K562 (cell line): ENCODE results near the gene BARX2. TPM values are rescaled to one million over a fixed set of nuclear protein-coding genes. Genes with fewer than 3 reads are reported as not detected.

Experiments used
- ATAC-seq: fragments of 200-7000 bp; cut with Tn5 transposase; 3 replicates; pipeline ENCODE4 v1.9.1; 2020; ENCODE audit warnings: moderate library complexity
- BruUV-seq: library from RNA; stranded (reverse); fragments of 400-500 nt; replicated peaks from 2 replicates; lab custom pipeline; 2021; lab: Mats Ljungman, UMichigan
- CTCF ChIA-PET: fragments of 300-600 bp; formaldehyde crosslinking; extraction: SDS; loops from one replicate; lab custom pipeline; 2021; ENCODE audit warnings: low intra/inter-chr PET ratio; lab: Yijun Ruan, JAX
- POLR2A ChIA-PET: fragments of 300-600, 350-650 bp; sonication (Branson Sonifier 250); formaldehyde crosslinking; extraction: SDS; loops from one replicate; lab custom pipeline; 2021; ENCODE audit warnings: antibody characterized with exemption, inconsistent platforms; lab: Yijun Ruan, JAX
- DNase-seq, 4 experiments: peaks; one replicate each; pipeline versions ENCODE4 v3.0.0 to v3.0.0-alpha.2; 2011 to 2018; ENCODE audit warnings: low spot score in 3 of 4, mixed read lengths in 3 of 4; ENCODE audit errors: extremely low read depth in 1 of 4
- FAIRE-seq: peaks from 2 replicates; lab custom pipeline; 2011; peaks lifted over from hg19 to GRCh38; lab: Jason Lieb, UNC
- H2AFZ ChIP-seq: 2 replicates; pipeline ENCODE4 v1.6.0; 2011; ENCODE audit warnings: low read depth, low read length, control low read depth, inconsistent platforms
- H3K27ac ChIP-seq: fragments of 200-600 bp; 3 replicates; pipeline ENCODE4 v1.8.0; 2011; ENCODE audit warnings: low read depth, mild to moderate bottlenecking, control low read depth, inconsistent platforms, low read length, moderate library complexity, mixed read lengths; ENCODE audit errors: extremely low read depth
- H3K27me3 ChIP-seq, 2 experiments: fragments of 300-600 bp in 1 of 2; 2 replicates in 1 of 2; 3 replicates in 1 of 2; pipeline versions ENCODE4 v1.6.0 to v1.8.0; 2011; ENCODE audit warnings: inconsistent platforms in 2 of 2, low read length in 2 of 2, mild to moderate bottlenecking in 1 of 2, mixed read lengths in 1 of 2, moderate library complexity in 1 of 2; ENCODE audit not compliant: control insufficient read depth in 2 of 2, insufficient read depth in 2 of 2
- H3K36me3 ChIP-seq: fragments of 300-600 bp; 3 replicates; pipeline ENCODE4 v1.8.0; 2011; ENCODE audit warnings: mild to moderate bottlenecking, low read length, inconsistent platforms; ENCODE audit not compliant: control insufficient read depth, insufficient read depth
- H3K4me1 ChIP-seq, 2 experiments: fragments of 200-600 bp in 1 of 2; replicated peaks in 1 of 2; 2 replicates in 1 of 2; 3 replicates in 1 of 2; pipeline versions ENCODE4 v1.5.1 to v1.8.0; 2011; ENCODE audit warnings: inconsistent platforms in 2 of 2, low read length in 2 of 2, mild to moderate bottlenecking in 1 of 2, mixed read lengths in 1 of 2, moderate library complexity in 1 of 2; ENCODE audit not compliant: control insufficient read depth in 2 of 2, insufficient read depth in 2 of 2
- H3K4me2 ChIP-seq: 2 replicates; pipeline ENCODE4 v1.6.1; 2011; ENCODE audit warnings: low read length, control low read depth, inconsistent platforms, mixed read lengths; ENCODE audit not compliant: insufficient read depth
- H3K4me3 ChIP-seq: fragments of 200-600 bp; sonication (generic), shearing (Covaris generic); 2 replicates; pipeline ENCODE4 v1.5.1; 2016; ENCODE audit warnings: control low read depth, inconsistent platforms
- H3K79me2 ChIP-seq: fragments of 200-600 bp; 3 replicates; pipeline ENCODE4 v1.8.0; 2011; ENCODE audit warnings: low read length, inconsistent platforms; ENCODE audit not compliant: control insufficient read depth, insufficient read depth
- H3K9ac ChIP-seq, 2 experiments: 2 replicates each; pipeline versions ENCODE4 v1.6.0 to v1.6.1; 2011; ENCODE audit warnings: low read depth in 2 of 2, low read length in 2 of 2, control low read depth in 1 of 2, inconsistent platforms in 1 of 2, mild to moderate bottlenecking in 1 of 2, mixed read lengths in 1 of 2; ENCODE audit not compliant: insufficient read depth in 1 of 2
- H3K9me1 ChIP-seq: one replicate; pipeline ENCODE4 v1.6.0; 2011; ENCODE audit warnings: inconsistent platforms, mild to moderate bottlenecking, low read length, moderate library complexity; ENCODE audit not compliant: control insufficient read depth, insufficient read depth
- H3K9me3 ChIP-seq: replicated peaks from 2 replicates; pipeline ENCODE4 v1.5.1; 2011; ENCODE audit warnings: low read depth, low read length, inconsistent platforms; ENCODE audit not compliant: control insufficient read depth, insufficient read depth
- H4K20me1 ChIP-seq: replicated peaks from 2 replicates; pipeline ENCODE4 v1.6.1; 2011; ENCODE audit warnings: low read length, inconsistent platforms, mixed read lengths; ENCODE audit not compliant: control insufficient read depth, insufficient read depth
- ARNT ChIP-seq, 2 experiments: fragments of 450-650 bp; IDR thresholded peaks; 2 replicates each; pipeline ENCODE4 v1.6.1; 2016; ENCODE audit warnings: mild to moderate bottlenecking in 1 of 2
- BMI1 ChIP-seq: fragments of 150-350 bp; IDR thresholded peaks from 2 replicates; pipeline ENCODE4 v1.6.1; 2014; ENCODE audit warnings: low read length
- FOXA1 ChIP-seq: fragments of 450-650 bp; IDR thresholded peaks from 2 replicates; pipeline ENCODE4 v1.6.1; 2016; ENCODE audit warnings: mild to moderate bottlenecking, borderline replicate concordance
- FOXA3 ChIP-seq, 2 experiments: fragments of 450-650 bp in 1 of 2; sonication (generic) in 1 of 2; formaldehyde crosslinking; IDR thresholded peaks in 1 of 2; conservative IDR thresholded peaks in 1 of 2; 2 replicates each; pipeline versions ENCODE4 v1.4.0 to v1.8.0; 2020 to 2022; ENCODE audit warnings: mild to moderate bottlenecking in 2 of 2, missing genetic modification reagents in 1 of 2
- FOXP1 ChIP-seq: sonication (generic); formaldehyde crosslinking; IDR thresholded peaks from 2 replicates; pipeline ENCODE4 v1.8.0; 2022; ENCODE audit warnings: mild to moderate bottlenecking, missing genetic modification reagents
- GABPB2 ChIP-seq: fragments of 250-450 bp; sonication (Bioruptor Pico); conservative IDR thresholded peaks from 2 replicates; pipeline ENCODE4 v1.5.1; 2021; ENCODE audit warnings: mild to moderate bottlenecking
- HNRNPH1 ChIP-seq: fragments of 200-400 bp; formaldehyde crosslinking; optimal IDR thresholded peaks from 2 replicates; pipeline ENCODE3; 2017; ENCODE audit warnings: low read depth, mild to moderate bottlenecking, low read length, moderate library complexity
- HSF4 ChIP-seq: fragments of 250-450 bp; sonication (Bioruptor Pico); IDR thresholded peaks from 2 replicates; pipeline ENCODE4 v2.1.2; 2022; ENCODE audit warnings: mild to moderate bottlenecking, moderate library complexity, borderline replicate concordance
- MED1 ChIP-seq: sonication (generic); formaldehyde crosslinking; IDR thresholded peaks from 2 replicates; pipeline ENCODE4 v1.8.1; 2023; ENCODE audit warnings: missing genetic modification reagents, borderline replicate concordance
- NELFE ChIP-seq: IDR thresholded peaks from 2 replicates; pipeline ENCODE4 v1.6.1; 2011; ENCODE audit warnings: mild to moderate bottlenecking; ENCODE audit not compliant: insufficient read depth, insufficient read length
- NEUROD1 ChIP-seq: fragments of 150-350 bp; IDR thresholded peaks from 2 replicates; pipeline ENCODE4 v1.6.1; 2014; ENCODE audit warnings: borderline replicate concordance, low read length, low read depth; ENCODE audit not compliant: partially characterized antibody
- NR2C1 ChIP-seq, 2 experiments: fragments of 450-650 bp; IDR thresholded peaks; 2 replicates each; pipeline ENCODE4 v1.6.1; 2017; ENCODE audit warnings: mild to moderate bottlenecking in 2 of 2, antibody characterized with exemption in 1 of 2, inconsistent platforms in 1 of 2, missing compliant biosample characterization in 1 of 2, missing genetic modification characterization in 1 of 2
- POLR2G ChIP-seq: fragments of 200-400 bp; formaldehyde crosslinking; IDR thresholded peaks from 2 replicates; pipeline ENCODE4 v1.6.1; 2017; ENCODE audit warnings: low read depth, mild to moderate bottlenecking, antibody characterized with exemption, low read length, moderate library complexity
- RBM22 ChIP-seq: fragments of 200-400 bp; formaldehyde crosslinking; IDR thresholded peaks from 2 replicates; pipeline ENCODE4 v1.6.1; 2018; ENCODE audit warnings: low read length, low read depth; ENCODE audit not compliant: poor library complexity, severe bottlenecking
- ZNF436 ChIP-seq: fragments of 250-450, 450-650 bp; sonication (Bioruptor Pico); formaldehyde crosslinking; IDR thresholded peaks from 2 replicates; pipeline ENCODE4 v1.7.0; 2020; ENCODE audit warnings: mild to moderate bottlenecking
- ZNF699 ChIP-seq: fragments of 250-450 bp; sonication (Bioruptor Pico); IDR thresholded peaks from 2 replicates; pipeline ENCODE4 v1.8.0; 2021; ENCODE audit warnings: mild to moderate bottlenecking, moderate library complexity; ENCODE audit not compliant: insufficient replicate concordance
- WGBS: fragments of 100-300 bp; shearing (Covaris generic); methylation state at CpG from one replicate; pipeline ENCODE4 v1.1.6; 2016; ENCODE audit warnings: low coverage, mixed read lengths; ENCODE audit not compliant: insufficient coverage; ENCODE audit errors: missing lambda C conversion rate; 5-methylcytosine and 5-hydroxymethylcytosine counted together
- in situ Hi-C: fragments of 300-500 bp; cut with MboI; formaldehyde crosslinking; loops from 4 replicates; pipeline ENCODE4 v1.15.0; 2018; ENCODE audit warnings: inconsistent platforms, mixed read lengths
- intact Hi-C: fragments of 100-400 bp; cut with micrococcal nuclease; formaldehyde crosslinking; loops from 2 replicates; pipeline ENCODE4 v1.14.2; 2022
- polyA plus RNA-seq, 8 experiments: library from polyadenylated mRNA; depleted of rRNA in 4 of 8; stranded (reverse) in 5 of 8; unstranded in 3 of 8; fragments of >200 nt; fragmentation: Nextera tagmentation in 2 of 8; fragmentation: Illumina TruSeq in 1 of 8; extraction: Ambion mirVana in 2 of 8; extraction: Trizol in 1 of 8; gene quantifications; 2 replicates each; pipeline versions ENCODE4 v1.2.1 to v1.2.3, GENCODE V29; 2011 to 2014; ENCODE audit warnings: inconsistent platforms in 1 of 8, missing spikeins in 1 of 8
- total RNA-seq, 7 experiments: library from RNA; depleted of rRNA in 6 of 7; stranded (reverse); fragments of >200 nt in 6 of 7; fragmentation: Illumina TruSeq in 2 of 7; extraction: Trizol in 2 of 7; gene quantifications; 2 replicates each; pipeline versions ENCODE4 v1.2.1 to v1.2.3, GENCODE V29; 2011 to 2021; ENCODE audit warnings: low replicate concordance in 1 of 7
- TF ChIP-seq, protein P1 (sequence below): fragments of 450-650 bp; IDR thresholded peaks from 2 replicates; pipeline ENCODE4 v1.6.1; 2016; ENCODE audit warnings: antibody characterized with exemption
- TF ChIP-seq, protein P2 (sequence below): sonication (generic); formaldehyde crosslinking; IDR thresholded peaks from 2 replicates; pipeline ENCODE4 v1.8.1; 2022; ENCODE audit warnings: missing genetic modification reagents

The BARX2 gene
- total and polyA plus RNA-seq, 9 of the 15 experiments (the other 6 are each of a cell fraction or from before 2014, with no cell fraction given), result not detected

DNA sequence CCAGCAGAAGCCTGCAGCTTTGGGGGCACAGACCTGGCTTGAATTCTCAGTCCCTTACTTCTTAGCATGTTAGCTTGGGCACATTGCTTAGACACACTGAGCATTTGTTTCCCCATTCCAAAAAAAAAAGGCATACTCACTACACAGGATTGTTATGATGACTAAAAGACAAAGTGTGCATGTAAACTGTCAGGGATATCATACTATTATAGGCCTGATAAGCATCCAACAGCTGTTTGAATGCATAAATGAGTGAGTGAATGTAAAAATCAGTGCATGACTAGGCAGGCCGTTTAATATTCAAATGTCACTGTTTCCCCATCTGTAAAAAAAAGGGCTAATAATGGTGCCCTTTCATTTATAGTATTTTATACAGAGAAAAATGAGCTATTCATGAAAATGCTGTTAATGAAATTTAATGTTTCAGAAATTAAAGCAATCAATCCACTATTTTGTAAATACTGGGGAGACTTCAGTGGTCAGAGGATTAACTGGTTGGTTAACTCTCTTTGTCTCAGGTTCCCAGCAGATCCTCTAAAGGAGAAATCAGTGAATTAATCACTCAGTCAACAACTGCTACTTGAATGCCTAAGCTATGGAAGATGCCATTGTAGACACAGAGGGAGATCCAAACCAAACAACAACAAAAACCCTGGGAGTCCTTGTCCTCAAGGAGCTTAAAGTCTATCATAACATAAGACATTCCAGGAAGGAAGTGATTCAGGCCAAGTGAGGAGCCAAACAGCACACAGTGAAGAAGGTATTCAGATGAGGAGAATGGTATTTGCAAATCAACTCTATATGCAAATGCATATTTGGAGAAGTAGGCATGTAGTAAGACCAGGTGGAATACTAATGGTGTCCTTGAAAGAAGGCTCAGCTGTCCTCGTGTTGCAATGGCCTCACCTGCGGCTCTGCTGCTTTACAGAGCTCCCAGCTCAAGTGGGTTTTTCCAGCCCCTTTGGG lies 26.8 kb downstream of the BARX2 start:
- DNase-seq, result no peak
- Histone ChIP-seq H3K27me3 (no peaks in the 10 kb centered on the region; a peak in 1 of 5 replicates), H3K27ac (no peak overlapping the region), H3K36me3 (no peaks in the 10 kb centered on the region), H4K20me1 (no peaks in the 10 kb centered on the region), H3K9me1 (no peaks in the 10 kb centered on the region), H2AFZ (no peak overlapping the region), H3K4me3 (no peak overlapping the region), H3K9me3 (no peaks in the 10 kb centered on the region), H3K79me2 (no peaks in the 10 kb centered on the region), H3K4me2 (no peak overlapping the region), H3K4me1 (no peaks in the 10 kb centered on the region), H3K9ac (no peak overlapping the region)
- ATAC-seq, result no peak
- no TSS peak for BruUV-seq
- FAIRE-seq, result no peak
- TF ChIP-seq MED1 (CRISPR knock-in tag) (no peak), FOXP1 (CRISPR knock-in tag) (no peak), HSF4 (CRISPR knock-in tag) (no peak), FOXA3 (CRISPR knock-in tag; conservative IDR thresholded peaks at IDR 0.05 in 1 of 2, IDR thresholded peaks at IDR 0.05 in 1 of 2) (no peak), NR2C1 (IDR thresholded peaks at IDR 0.05) (no peak), NR2C1 (tag; IDR thresholded peaks at IDR 0.05) (no peak), BMI1 (no peak), ZNF699 (CRISPR knock-in tag) (no peak), ZNF436 (no peak), FOXA1 (no peak), HNRNPH1 (no peak), GABPB2 (CRISPR knock-in tag) (no peak), POLR2G (no peak), RBM22 (no peak), NEUROD1 (no peak), ARNT (IDR thresholded peaks at IDR 0.05) (no peak), NELFE (no peak)
- TF ChIP-seq, protein P1, sequence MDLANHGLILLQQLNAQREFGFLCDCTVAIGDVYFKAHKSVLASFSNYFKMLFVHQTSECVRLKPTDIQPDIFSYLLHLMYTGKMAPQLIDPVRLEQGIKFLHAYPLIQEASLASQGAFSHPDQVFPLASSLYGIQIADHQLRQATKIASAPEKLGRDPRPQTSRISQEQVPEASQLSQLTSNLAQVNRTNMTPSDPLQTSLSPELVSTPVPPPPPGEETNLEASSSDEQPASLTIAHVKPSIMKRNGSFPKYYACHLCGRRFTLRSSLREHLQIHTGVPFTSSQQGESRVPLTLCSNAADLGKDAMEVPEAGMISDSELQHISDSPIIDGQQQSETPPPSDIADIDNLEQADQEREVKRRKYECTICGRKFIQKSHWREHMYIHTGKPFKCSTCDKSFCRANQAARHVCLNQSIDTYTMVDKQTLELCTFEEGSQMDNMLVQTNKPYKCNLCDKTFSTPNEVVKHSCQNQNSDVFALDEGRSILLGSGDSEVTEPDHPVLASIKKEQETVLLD, result no peak
- TF ChIP-seq, protein P2, sequence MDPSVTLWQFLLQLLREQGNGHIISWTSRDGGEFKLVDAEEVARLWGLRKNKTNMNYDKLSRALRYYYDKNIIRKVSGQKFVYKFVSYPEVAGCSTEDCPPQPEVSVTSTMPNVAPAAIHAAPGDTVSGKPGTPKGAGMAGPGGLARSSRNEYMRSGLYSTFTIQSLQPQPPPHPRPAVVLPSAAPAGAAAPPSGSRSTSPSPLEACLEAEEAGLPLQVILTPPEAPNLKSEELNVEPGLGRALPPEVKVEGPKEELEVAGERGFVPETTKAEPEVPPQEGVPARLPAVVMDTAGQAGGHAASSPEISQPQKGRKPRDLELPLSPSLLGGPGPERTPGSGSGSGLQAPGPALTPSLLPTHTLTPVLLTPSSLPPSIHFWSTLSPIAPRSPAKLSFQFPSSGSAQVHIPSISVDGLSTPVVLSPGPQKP (CRISPR knock-in tag), result no peak
- in situ Hi-C loops (no loop called here), intact Hi-C loops (no loop called here)
- ChIA-PET CTCF (interaction anchor here (1.1 kb wide), 1 partner anchor 9 kb away, joined by 5 read pairs; no protein-coding TSS in a partner anchor), POLR2A (interaction anchor here (0.5 to 1.0 kb wide), 2 partner anchors 26 to 1271 kb away, joined by 3 read pairs; no protein-coding TSS in a partner anchor)
- WGBS, result 2% methylated on average over 3 of the region's 3 CpGs
